SK-N-MC (cell line): ENCODE data around the gene ANKS1B.

Source experiments
- EZH2 ChIP-seq: fragments of 200-600 bp; sonication (generic); IDR thresholded peaks from one replicate; pipeline ENCODE4 v1.6.1; 2017; ENCODE audit warnings: antibody characterized with exemption
- POLR2AphosphoS5 ChIP-seq: IDR thresholded peaks from 2 replicates; pipeline ENCODE4 v1.6.1; 2012; ENCODE audit warnings: mild to moderate bottlenecking, low read depth, low read length, borderline replicate concordance

- TF ChIP-seq EZH2, result no peak
- peak; percentile 45; the same call in 1 of the 2 replicates for TF ChIP-seq POLR2AphosphoS5
Observed at GRCh38 chr12:98983647-98984046, 1001.1 kb downstream of the ANKS1B start.
